Rectal smooth muscle tissue (tissue), 1 donor: ENCODE measurements around the gene PTGR1.
"Not testable (repeated sequence)": the region's sequence is repeated elsewhere in the genome, so short reads cannot be mapped to it uniquely, and the experiment has no call there.

Experiments used
- H3K27ac ChIP-seq: one replicate; pipeline ENCODE4 v1.7.0; 2013; ENCODE audit warnings: low read depth, low read length, inconsistent platforms
- H3K27me3 ChIP-seq: one replicate; pipeline ENCODE4 v1.7.0; 2013; ENCODE audit warnings: low read length; ENCODE audit not compliant: control insufficient read depth, insufficient read depth
- H3K36me3 ChIP-seq: one replicate; pipeline ENCODE4 v1.7.0; 2013; ENCODE audit warnings: low read length; ENCODE audit not compliant: control insufficient read depth, insufficient read depth
- H3K4me1 ChIP-seq: one replicate; pipeline ENCODE4 v1.7.0; 2013; ENCODE audit warnings: low read length; ENCODE audit not compliant: control insufficient read depth, insufficient read depth
- H3K4me3 ChIP-seq: one replicate; pipeline ENCODE4 v1.7.0; 2013; ENCODE audit warnings: low read length
- H3K9ac ChIP-seq: one replicate; pipeline ENCODE4 v1.7.0; 2013; ENCODE audit warnings: low read length

PTGR1 gene

GRCh38 chr9:111630964-111631213, 31.4 kb upstream of the PTGR1 start:
- peak overlapping the region; percentile 81 for H3K4me3 ChIP-seq
- H3K9ac ChIP-seq = no peak overlapping the region
- no peaks in the 10 kb centered on the region for H3K27me3 ChIP-seq
- H3K36me3 ChIP-seq = no peaks in the 10 kb centered on the region
- H3K27ac ChIP-seq = no peak overlapping the region
- H3K4me1 ChIP-seq = no peaks in the 10 kb centered on the region

- Histone ChIP-seq H3K4me3 (peak overlapping the region; percentile 81), H3K27ac (no peak overlapping the region), H3K4me1 (no peaks in the 10 kb centered on the region), H3K9ac (no peak overlapping the region), H3K27me3 (no peaks in the 10 kb centered on the region), H3K36me3 (no peaks in the 10 kb centered on the region)
Measured at GRCh38 chr9:111630182-111630963, 30.9 kb upstream of the PTGR1 start.

GRCh38 chr9:111628411-111628810, 29.0 kb upstream of the PTGR1 start:
- Histone ChIP-seq H3K4me1 (no peaks in the 10 kb centered on the region), H3K27me3 (no peaks in the 10 kb centered on the region), H3K27ac (no peak overlapping the region), H3K4me3 (no peak overlapping the region), H3K9ac (no peak overlapping the region), H3K36me3 (no peaks in the 10 kb centered on the region)

- Histone ChIP-seq H3K36me3 (no peaks in the 10 kb centered on the region), H3K27ac (no peak overlapping the region), H3K4me1 (no peaks in the 10 kb centered on the region), H3K9ac (no peak overlapping the region), H3K27me3 (no peaks in the 10 kb centered on the region), H3K4me3 (no peak overlapping the region)
Measured at GRCh38 chr9:111627260-111627963, 28.0 kb upstream of the PTGR1 start.

- Histone ChIP-seq H3K4me3 (no peak overlapping the region), H3K9ac (no peak overlapping the region), H3K27me3 (no peaks in the 10 kb centered on the region), H3K27ac (no peak overlapping the region), H3K4me1 (no peaks in the 10 kb centered on the region), H3K36me3 (no peaks in the 10 kb centered on the region)
Measured at GRCh38 chr9:111622626-111623025, 23.2 kb upstream of the PTGR1 start.

GRCh38 chr9:111621895-111622480, 22.5 kb upstream of the PTGR1 start:
- Histone ChIP-seq H3K4me1 (no peaks in the 10 kb centered on the region), H3K27me3 (no peaks in the 10 kb centered on the region), H3K36me3 (no peaks in the 10 kb centered on the region), H3K4me3 (no peak overlapping the region), H3K27ac (no peak overlapping the region), H3K9ac (no peak overlapping the region)

GRCh38 chr9:111617349-111617748, 17.9 kb upstream of the PTGR1 start:
- H3K27me3 ChIP-seq, H3K4me1 ChIP-seq, H3K36me3 ChIP-seq, H3K4me3 ChIP-seq, H3K27ac ChIP-seq, H3K9ac ChIP-seq: not testable (repeated sequence)

- no peak overlapping the region for H3K9ac ChIP-seq
- H3K36me3 ChIP-seq = no peaks in the 10 kb centered on the region
- no peak overlapping the region for H3K27ac ChIP-seq
- no peaks in the 10 kb centered on the region for H3K27me3 ChIP-seq
- H3K4me1 ChIP-seq = no peaks in the 10 kb centered on the region
- no peak overlapping the region for H3K4me3 ChIP-seq
Measured at GRCh38 chr9:111615928-111616327, 16.5 kb upstream of the PTGR1 start.

- Histone ChIP-seq H3K27ac (no peak overlapping the region), H3K9ac (no peak overlapping the region), H3K36me3 (no peaks in the 10 kb centered on the region), H3K4me3 (no peak overlapping the region), H3K4me1 (no peaks in the 10 kb centered on the region), H3K27me3 (no peaks in the 10 kb centered on the region)
Measured at GRCh38 chr9:111613436-111614040, 14.1 kb upstream of the PTGR1 start.

GRCh38 chr9:111610845-111611244, 11.4 kb upstream of the PTGR1 start:
- H3K9ac ChIP-seq = no peak overlapping the region
- H3K27me3 ChIP-seq = no peaks in the 10 kb centered on the region
- no peak overlapping the region for H3K4me3 ChIP-seq
- no peak overlapping the region for H3K27ac ChIP-seq
- H3K4me1 ChIP-seq = no peaks in the 10 kb centered on the region
- no peaks in the 10 kb centered on the region for H3K36me3 ChIP-seq

GRCh38 chr9:111610149-111610548, 10.7 kb upstream of the PTGR1 start:
- Histone ChIP-seq H3K4me3 (no peak overlapping the region), H3K36me3 (no peaks in the 10 kb centered on the region), H3K9ac (no peak overlapping the region), H3K27ac (no peak overlapping the region), H3K27me3 (no peaks in the 10 kb centered on the region), H3K4me1 (no peaks in the 10 kb centered on the region)

- Histone ChIP-seq H3K36me3 (no peaks in the 10 kb centered on the region), H3K9ac (no peak overlapping the region), H3K27me3 (no peaks in the 10 kb centered on the region), H3K4me3 (no peak overlapping the region), H3K4me1 (no peaks in the 10 kb centered on the region), H3K27ac (no peak overlapping the region)
Measured at GRCh38 chr9:111605041-111605559, 5.7 kb upstream of the PTGR1 start.
